PC-3 (cell line): ENCODE data around the gene SH3BP5L. TPM values are rescaled to one million over a fixed set of nuclear protein-coding genes. Genes with fewer than 3 reads are reported as not detected.

Experiments
- ATAC-seq: fragments of 200-7000 bp; cut with Tn5 transposase; 2 replicates; pipeline ENCODE4 v1.9.1; 2020; ENCODE audit warnings: mild to moderate bottlenecking, moderate library complexity
- BruUV-seq: library from RNA; stranded (reverse); fragments of 400-500 nt; replicated peaks from 2 replicates; lab custom pipeline; 2021; lab: Mats Ljungman, UMichigan
- CTCF ChIA-PET: fragments of 300-600 bp; sonication (Branson Sonifier 250); formaldehyde crosslinking; loops from one replicate; lab custom pipeline; 2022; ENCODE audit warnings: antibody characterized with exemption; lab: Charles Lee
- POLR2A ChIA-PET: fragments of 300-600 bp; sonication (Branson Sonifier 250); formaldehyde crosslinking; loops from one replicate; lab custom pipeline; 2022; ENCODE audit warnings: antibody characterized with exemption; ENCODE audit not compliant: unreplicated experiment; lab: Charles Lee
- DNase-seq: peaks from one replicate; pipeline ENCODE4 v3.0.0-alpha.2; 2015
- H2AFZ ChIP-seq: fragments of 300-600 bp; sonication (generic); 2 replicates; pipeline ENCODE4 v1.6.0; 2016; ENCODE audit warnings: antibody characterized with exemption, low read length
- H3F3A ChIP-seq: fragments of 300-600 bp; sonication (generic); one replicate; pipeline ENCODE4 v1.6.0; 2017; ENCODE audit warnings: antibody characterized with exemption, low read length, control low read depth, mild to moderate bottlenecking; ENCODE audit not compliant: unreplicated experiment
- H3K27ac ChIP-seq: fragments of 300-600 bp; sonication (generic); 2 replicates; pipeline ENCODE4 v1.5.1; 2016; ENCODE audit warnings: mild to moderate bottlenecking, low read length
- H3K27me3 ChIP-seq: fragments of 300-600 bp; sonication (generic); 2 replicates; pipeline ENCODE4 v1.6.1; 2016; ENCODE audit warnings: low read length, mixed read lengths
- H3K36me3 ChIP-seq: fragments of 300-600 bp; sonication (generic); 2 replicates; pipeline ENCODE4 v1.6.1; 2016; ENCODE audit warnings: low read depth, mixed run types, low read length, mixed read lengths
- H3K4me1 ChIP-seq: fragments of 300-600 bp; sonication (generic); 2 replicates; pipeline ENCODE4 v1.5.1; 2016; ENCODE audit warnings: low read length; ENCODE audit not compliant: insufficient read depth
- H3K4me2 ChIP-seq: fragments of 300-600 bp; sonication (generic); 2 replicates; pipeline ENCODE4 v1.6.0; 2016; ENCODE audit warnings: low read length
- H3K4me3 ChIP-seq: fragments of 300-600 bp; sonication (generic); 2 replicates; pipeline ENCODE4 v1.5.1; 2016; ENCODE audit warnings: mild to moderate bottlenecking, low read length, mixed read lengths
- H3K79me2 ChIP-seq: fragments of 300-600 bp; sonication (generic); 2 replicates; pipeline ENCODE4 v1.6.1; 2017; ENCODE audit warnings: low read length, mixed read lengths
- H3K9ac ChIP-seq: fragments of 300-600 bp; sonication (generic); 2 replicates; pipeline ENCODE4 v1.6.0; 2016; ENCODE audit warnings: mild to moderate bottlenecking, low read length
- H3K9me2 ChIP-seq: fragments of 300-600 bp; sonication (generic); replicated peaks from 2 replicates; pipeline ENCODE4 v1.6.1; 2016; ENCODE audit warnings: mixed run types, low read length, mixed read lengths
- H3K9me3 ChIP-seq: fragments of 300-600 bp; sonication (generic); 2 replicates; pipeline ENCODE4 v1.6.1; 2016; ENCODE audit warnings: low read length, mixed read lengths
- H4K20me1 ChIP-seq: fragments of 300-600 bp; sonication (generic); 2 replicates; pipeline ENCODE4 v1.6.1; 2016; ENCODE audit warnings: low read length, mixed read lengths
- CTCF ChIP-seq: fragments of 300-600 bp; sonication (generic); conservative IDR thresholded peaks from 2 replicates; pipeline ENCODE4 v1.5.1; 2017; ENCODE audit warnings: antibody characterized with exemption, low read depth, mild to moderate bottlenecking, low read length
- EZH2 ChIP-seq: fragments of 300-600 bp; sonication (generic); IDR thresholded peaks from one replicate; pipeline ENCODE4 v1.6.1; 2017; ENCODE audit warnings: antibody characterized with exemption, mild to moderate bottlenecking, low read length; ENCODE audit not compliant: unreplicated experiment
- EZH2phosphoT487 ChIP-seq: fragments of 300-600 bp; sonication (generic); IDR thresholded peaks from 2 replicates; pipeline ENCODE4 v1.6.1; 2018; ENCODE audit warnings: mild to moderate bottlenecking, antibody characterized with exemption, low read length, borderline replicate concordance
- intact Hi-C: fragments of 100-400 bp; cut with micrococcal nuclease; formaldehyde crosslinking; loops from 2 replicates; pipeline ENCODE4 v1.9.0; 2023
- total RNA-seq: library from RNA; depleted of rRNA; stranded (reverse); fragments of >200 nt; gene quantifications from 2 replicates; pipeline ENCODE4 v1.2.3, GENCODE V29; 2014

Gene SH3BP5L
- total RNA-seq, 1 experiment from 2014 or later, result 63.5 TPM

DNA sequence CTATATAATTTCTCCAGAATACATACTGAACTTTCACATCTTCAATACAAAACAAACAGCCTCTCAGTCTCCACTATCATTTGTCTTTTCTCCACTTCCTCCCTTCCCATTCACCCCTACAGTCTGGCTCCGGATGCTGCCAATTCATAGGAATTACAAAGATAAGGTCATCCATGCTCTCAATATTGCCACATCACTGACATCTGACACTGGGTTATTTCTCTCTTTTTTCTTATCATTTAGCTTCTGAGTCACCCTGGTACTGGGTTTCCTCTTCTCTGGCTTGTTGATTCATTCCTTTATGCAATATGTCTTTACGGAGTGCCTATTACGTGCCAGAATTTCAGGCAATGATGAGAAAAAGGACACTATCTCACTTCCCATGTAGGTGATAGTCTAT lies 3.1 kb upstream of the SH3BP5L start:
- H4K20me1 ChIP-seq, result no peaks in the 10 kb centered on the region
- H3K9me3 ChIP-seq, result no peaks in the 10 kb centered on the region
- CTCF ChIA-PET, result no interaction called here
- H3K4me3 ChIP-seq, result no peak overlapping the region
- no peak overlapping the region for H3K27ac ChIP-seq
- TF ChIP-seq CTCF (no peak), EZH2 (no peak), EZH2phosphoT487 (no peak)
- peaks cover 18% of the 10 kb centered on the region for H3K79me2 ChIP-seq
- H3F3A ChIP-seq, result no peaks in the 10 kb centered on the region
- no peak overlapping the region for H3K4me2 ChIP-seq
- ATAC-seq (no peak), DNase-seq (peak; percentile 60)
- no TSS peak for BruUV-seq
- H3K4me1 ChIP-seq, result peaks cover 29% of the 10 kb centered on the region
- no peak overlapping the region for H3K9ac ChIP-seq
- H3K27me3 ChIP-seq, result no peaks in the 10 kb centered on the region
- intact Hi-C loops, result no loop called here
- no peaks in the 10 kb centered on the region for H3K36me3 ChIP-seq
- POLR2A ChIA-PET, result interaction anchor here (0.7 kb wide), 1 partner anchor 9 kb away, joined by 3 read pairs; the partner anchor contains the start of gene ZNF672
- no peaks in the 10 kb centered on the region for H3K9me2 ChIP-seq
- H2AFZ ChIP-seq, result no peak overlapping the region

DNA sequence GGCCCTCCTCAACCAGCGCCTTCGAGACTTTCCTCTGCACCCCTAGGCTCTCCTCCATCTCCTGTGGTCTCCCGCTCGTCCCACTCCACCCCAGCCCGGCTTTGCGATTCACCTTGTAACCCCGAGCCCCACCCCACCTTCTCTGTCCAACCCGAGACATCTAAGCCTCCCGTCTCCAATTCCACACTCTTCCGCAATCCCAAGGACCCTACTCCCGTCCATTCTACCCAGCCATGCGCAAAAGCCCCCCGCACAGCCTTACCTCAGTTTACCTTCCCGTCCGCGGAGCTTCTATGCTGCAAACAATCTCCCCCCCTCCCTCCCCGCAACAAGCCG lies 174 bp downstream of the SH3BP5L start:
- BruUV-seq, result no TSS peak
- no peak for TF ChIP-seq EZH2
- TF ChIP-seq CTCF, result no peak
- no peak for TF ChIP-seq EZH2phosphoT487
- H3K9me3 ChIP-seq, result no peaks in the 10 kb centered on the region
- ChIA-PET CTCF (interaction anchor here (0.6 to 1.8 kb wide), 4 partner anchors 12 to 101 kb away, joined by 5 to 12 read pairs (median 12); partner anchors contain the start of genes ZNF672 and ZNF692), POLR2A (interaction anchor here (0.6 to 2.4 kb wide), 4 partner anchors 12 to 1615 kb away, joined by 3 to 53 read pairs (median 10); partner anchors contain the start of gene ZNF672)
- peaks cover 49% of the 10 kb centered on the region for H3K79me2 ChIP-seq
- H3K4me2 ChIP-seq, result peak overlapping the region; percentile 88
- peaks cover 5% of the 10 kb centered on the region for H3F3A ChIP-seq
- peak overlapping the region; percentile 80 for H3K9ac ChIP-seq
- no peak for DNase-seq
- H3K4me3 ChIP-seq, result peak overlapping the region; percentile 73
- ATAC-seq, result peak; percentile 1
- peaks cover 15% of the 10 kb centered on the region for H3K36me3 ChIP-seq
- no peaks in the 10 kb centered on the region for H3K9me2 ChIP-seq
- intact Hi-C loops, result no loop called here
- H3K27ac ChIP-seq, result peak overlapping the region; percentile 85
- H3K27me3 ChIP-seq, result no peaks in the 10 kb centered on the region
- peaks cover 62% of the 10 kb centered on the region for H3K4me1 ChIP-seq
- peak overlapping the region; percentile 95 for H2AFZ ChIP-seq
- H4K20me1 ChIP-seq, result no peaks in the 10 kb centered on the region

DNA sequence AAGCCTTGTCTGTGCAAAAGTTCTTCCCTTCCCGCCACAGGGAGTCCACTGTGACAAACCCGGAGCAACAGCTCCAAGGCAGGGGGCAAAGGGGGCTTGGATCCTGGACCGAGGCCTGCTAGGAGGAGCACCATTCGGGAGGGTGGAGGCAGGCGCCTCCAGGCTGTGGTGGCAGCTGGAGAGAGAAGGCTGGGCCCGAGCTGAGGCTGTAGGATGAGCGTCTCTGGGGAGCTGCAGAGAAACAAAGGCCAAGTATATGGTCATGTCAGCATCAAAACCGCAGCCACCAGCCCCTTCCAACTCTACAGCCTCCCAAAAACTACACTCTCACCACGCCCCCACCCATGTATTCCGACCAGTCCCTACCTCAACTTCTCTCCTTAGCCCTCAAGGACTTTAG lies 579 bp downstream of the SH3BP5L start:
- peak overlapping the region; percentile 88 for H3K4me2 ChIP-seq
- peaks cover 5% of the 10 kb centered on the region for H3F3A ChIP-seq
- BruUV-seq, result no TSS peak
- TF ChIP-seq EZH2phosphoT487 (no peak), EZH2 (no peak), CTCF (no peak)
- CTCF ChIA-PET, result interaction anchor here (0.6 to 1.8 kb wide), 4 partner anchors 13 to 101 kb away, joined by 5 to 12 read pairs (median 12); partner anchors contain the start of genes ZNF672 and ZNF692
- DNase-seq (no peak), ATAC-seq (no peak)
- H4K20me1 ChIP-seq, result no peaks in the 10 kb centered on the region
- intact Hi-C loops, result no loop called here
- H3K36me3 ChIP-seq, result peaks cover 19% of the 10 kb centered on the region
- H3K27me3 ChIP-seq, result no peaks in the 10 kb centered on the region
- no peaks in the 10 kb centered on the region for H3K9me3 ChIP-seq
- H3K27ac ChIP-seq, result peak overlapping the region; percentile 85
- peaks cover 53% of the 10 kb centered on the region for H3K79me2 ChIP-seq
- H3K4me3 ChIP-seq, result peak overlapping the region; percentile 73
- POLR2A ChIA-PET, result interaction anchor here (0.6 to 2.4 kb wide), 3 partner anchors 13 to 1615 kb away, joined by 6 to 53 read pairs (median 14); partner anchors contain the start of gene ZNF672
- peaks cover 66% of the 10 kb centered on the region for H3K4me1 ChIP-seq
- H2AFZ ChIP-seq, result peak overlapping the region; percentile 95
- H3K9ac ChIP-seq, result peak overlapping the region; percentile 80
- H3K9me2 ChIP-seq, result no peaks in the 10 kb centered on the region
